Left lung (tissue), 10 donors: ENCODE data around the gene ATP6AP1. TPM values are rescaled to one million over a fixed set of nuclear protein-coding genes. Genes with fewer than 3 reads are reported as not detected.

Experiments
- ATAC-seq: fragments of 200-7000 bp; cut with Tn5 transposase; one replicate; pipeline ENCODE4 v1.9.1; 2020; ENCODE audit warnings: moderate library complexity
- DNase-seq, 4 donors: peaks; one replicate each; pipeline ENCODE4 v3.0.0-alpha.2; 2013 to 2020
- H3K27ac ChIP-seq, 2 donors: fragments of 200-600 bp; sonication (generic) in 1 of 2; one replicate each; pipeline versions ENCODE4 v1.5.0 to v1.8.0; 2020 to 2021
- H3K27me3 ChIP-seq, 2 donors: fragments of 200-600 bp; sonication (generic) in 1 of 2; one replicate each; pipeline versions ENCODE4 v1.5.0 to v1.8.0; 2020 to 2021
- H3K36me3 ChIP-seq, 2 donors: fragments of 200-600 bp; sonication (generic) in 1 of 2; one replicate each; pipeline versions ENCODE4 v1.5.0 to v1.8.0; 2020 to 2021
- H3K4me1 ChIP-seq, 2 donors: fragments of 200-600 bp; one replicate each; pipeline ENCODE4 v1.8.0; 2021
- H3K4me3 ChIP-seq, 2 donors: fragments of 200-600 bp; sonication (generic) in 1 of 2; one replicate each; pipeline versions ENCODE4 v1.5.0 to v1.8.0; 2020 to 2021; ENCODE audit warnings: mild to moderate bottlenecking in 1 of 2
- H3K9me3 ChIP-seq, 2 donors: fragments of 200-600 bp; sonication (generic) in 1 of 2; one replicate each; pipeline versions ENCODE4 v1.5.0 to v1.8.0; 2020 to 2021
- CTCF ChIP-seq, 2 donors: fragments of 200-600 bp; sonication (generic) in 1 of 2; IDR thresholded peaks; one replicate each; pipeline versions ENCODE4 v1.5.0 to v1.8.0; 2021; ENCODE audit warnings: antibody characterized with exemption in 2 of 2
- intact Hi-C, 2 donors: fragments of 100-400 bp; cut with DNase I; formaldehyde crosslinking; loops; one replicate each; pipeline versions ENCODE4 v1.11.2 to v1.14.2; 2022
- polyA plus RNA-seq, 6 donors: library from polyadenylated mRNA; unstranded; fragments of 120-200 nt; gene quantifications; one replicate each; pipeline ENCODE4 v1.2.1, GENCODE V29; 2013; ENCODE audit not compliant: insufficient read length in 6 of 6
- total RNA-seq, 2 donors: library from RNA; stranded (reverse); fragmentation: NEBNext Ultra II Directional; extraction: Animal tissue kit (Norgen Biotek cat#: 25700); gene quantifications; one replicate each; pipeline ENCODE4 v1.2.1, GENCODE V29; 2021
- donor health status: DM: no; HTN: yes; CAD: no.
- donor health status: DM: no; HTN: no; CAD: no.

Gene ATP6AP1
- total and polyA plus RNA-seq, 8 donors = 89.4 to 168 (median 98.7) TPM

DNA sequence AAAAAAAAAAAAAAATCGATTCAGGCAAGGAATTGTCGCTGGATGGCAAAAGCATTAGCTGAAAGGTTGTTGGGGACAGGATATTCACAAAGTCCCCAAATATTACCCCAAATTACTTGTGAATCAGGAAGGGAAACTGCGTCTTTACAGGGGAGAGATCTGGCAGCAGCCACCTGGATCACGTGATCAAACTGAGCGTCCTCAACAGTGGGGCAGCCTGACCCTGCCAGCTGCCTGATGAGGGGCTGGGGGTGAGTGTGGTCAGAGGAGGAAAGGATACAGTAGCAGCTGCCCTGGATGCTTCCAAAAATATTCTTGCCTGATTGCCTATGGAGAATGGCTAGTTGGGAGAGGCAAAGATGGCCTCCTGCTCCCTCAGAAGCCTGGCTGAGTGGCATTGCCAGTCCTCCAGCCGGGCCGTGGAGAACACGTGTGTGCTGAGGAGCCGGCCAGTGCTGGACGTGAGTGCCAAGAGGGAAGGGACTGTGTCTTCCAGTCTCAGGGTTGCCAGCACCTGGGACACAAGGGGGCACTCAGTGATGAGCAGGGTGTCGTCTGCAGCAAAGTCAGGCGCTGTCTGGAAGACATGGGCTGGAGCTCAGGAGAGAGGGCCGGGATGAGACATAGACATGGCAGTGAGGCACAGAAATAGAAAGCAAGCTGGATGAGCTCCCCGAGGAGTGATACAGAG lies 53.6 kb downstream of the ATP6AP1 start:
- H3K9me3 ChIP-seq = no peaks in the 10 kb centered on the region
- peaks cover 0 to 8% of the 10 kb centered on the region in 2 donors for H3K36me3 ChIP-seq
- H3K4me3 ChIP-seq = no peak overlapping the region
- intact Hi-C loops = no loop called here
- DNase-seq = peak in 1 of 4 donors; percentile 27
- H3K27ac ChIP-seq = no peak overlapping the region
- peaks cover 6 to 32% of the 10 kb centered on the region in 2 donors for H3K4me1 ChIP-seq
- ATAC-seq = no peak
- no peak for TF ChIP-seq CTCF (IDR thresholded peaks at IDR 0.05)
- no peaks in the 10 kb centered on the region for H3K27me3 ChIP-seq

DNA sequence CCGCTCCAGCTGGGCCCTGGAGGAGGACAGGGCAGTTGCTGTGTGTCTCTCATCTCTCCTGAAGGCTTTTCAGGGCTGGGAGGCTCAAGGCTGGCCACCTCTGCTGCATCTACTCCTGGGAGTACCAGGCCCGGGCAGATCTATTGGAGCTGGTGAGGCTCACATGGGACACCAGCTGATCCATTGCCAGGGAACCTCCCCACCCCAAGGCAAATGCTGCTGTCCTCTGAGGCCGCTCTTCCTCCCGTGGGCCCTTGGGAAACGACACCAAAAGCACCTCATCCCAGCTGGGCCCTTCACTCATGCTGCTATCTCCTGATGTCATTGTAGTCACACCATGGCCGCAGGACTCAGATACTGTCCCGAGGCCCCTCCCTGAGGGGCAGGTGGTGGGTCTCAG lies 54.3 kb downstream of the ATP6AP1 start:
- no peak for TF ChIP-seq CTCF (IDR thresholded peaks at IDR 0.05)
- DNase-seq (peak in 1 of 4 donors; percentile 23), ATAC-seq (no peak)
- Histone ChIP-seq H3K4me1 (peaks cover 6 to 40% of the 10 kb centered on the region in 2 donors), H3K27ac (no peak overlapping the region), H3K4me3 (no peak overlapping the region), H3K36me3 (peaks cover 0 to 13% of the 10 kb centered on the region in 2 donors), H3K27me3 (no peaks in the 10 kb centered on the region), H3K9me3 (no peaks in the 10 kb centered on the region)
- intact Hi-C loops = no loop called here

DNA sequence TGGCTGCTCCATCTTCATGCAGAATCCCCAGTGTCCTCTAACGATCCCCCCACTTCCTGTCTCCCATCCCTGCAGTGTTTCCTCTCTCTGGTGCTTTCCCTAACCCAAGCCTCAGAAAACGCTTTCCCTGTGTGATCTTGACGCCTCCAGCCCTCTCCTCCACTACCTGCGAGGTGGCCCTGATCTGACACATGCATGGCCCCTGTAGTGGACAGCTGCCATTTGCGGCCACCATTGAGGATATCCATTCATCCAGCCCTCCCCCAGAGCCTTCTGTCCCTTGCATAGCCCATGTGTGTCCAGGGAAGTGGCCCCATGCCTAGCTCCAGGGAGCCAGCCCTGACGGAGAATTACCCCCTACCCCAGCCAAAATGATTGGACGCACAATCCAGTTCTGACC lies 54.8 kb downstream of the ATP6AP1 start:
- no peak for TF ChIP-seq CTCF (IDR thresholded peaks at IDR 0.05)
- Histone ChIP-seq H3K4me1 (peaks cover 6 to 37% of the 10 kb centered on the region in 2 donors), H3K9me3 (no peaks in the 10 kb centered on the region), H3K4me3 (no peak overlapping the region), H3K36me3 (peaks cover 0 to 17% of the 10 kb centered on the region in 2 donors), H3K27me3 (no peaks in the 10 kb centered on the region), H3K27ac (no peak overlapping the region)
- DNase-seq (no peak), ATAC-seq (no peak)
- intact Hi-C loops = no loop called here

GRCh38 chrX:154484255-154485149 lies 56.0 kb downstream of the ATP6AP1 start:
- no peaks in the 10 kb centered on the region for H3K9me3 ChIP-seq
- H3K4me3 ChIP-seq = peak overlapping the region in 1 of 2 donors; percentile 68
- peaks cover 0 to 17% of the 10 kb centered on the region in 2 donors for H3K36me3 ChIP-seq
- intact Hi-C loops = no loop called here
- no peak for TF ChIP-seq CTCF (IDR thresholded peaks at IDR 0.05)
- H3K27me3 ChIP-seq = no peaks in the 10 kb centered on the region
- H3K4me1 ChIP-seq = peaks cover 6 to 45% of the 10 kb centered on the region in 2 donors
- DNase-seq (no peak), ATAC-seq (no peak)
- H3K27ac ChIP-seq = no peak overlapping the region
